GM21526 (cell line): Measurements from ENCODE around the gene SLC39A13.

Source experiments
- ATAC-seq: cut with Tn5 transposase; IDR thresholded peaks from one replicate; pipeline ENCODE4 v1.9.1; 2021; ENCODE audit warnings: moderate library complexity; ENCODE audit not compliant: unreplicated experiment, low FRiP score

SLC39A13 gene

GRCh38 chr11:47383071-47383470, 25.3 kb upstream of the SLC39A13 start:
- ATAC-seq: no peak

GRCh38 chr11:47384498-47384897, 23.9 kb upstream of the SLC39A13 start:
- ATAC-seq: no peak

GRCh38 chr11:47387944-47388696, 20.3 kb upstream of the SLC39A13 start:
- ATAC-seq: no peak

- no peak for ATAC-seq
These were observed 19.5 kb upstream of the SLC39A13 start for GRCh38 chr11:47388697-47389576.

- ATAC-seq: no peak
These were observed 18.6 kb upstream of the SLC39A13 start for GRCh38 chr11:47389577-47390421.

GRCh38 chr11:47390422-47390760, 18.0 kb upstream of the SLC39A13 start:
- no peak for ATAC-seq

GRCh38 chr11:47391077-47391583, 17.3 kb upstream of the SLC39A13 start:
- ATAC-seq: no peak

- no peak for ATAC-seq
These were observed 16.5 kb upstream of the SLC39A13 start for GRCh38 chr11:47391711-47392432.

- ATAC-seq: no peak
These were observed 15.7 kb upstream of the SLC39A13 start for GRCh38 chr11:47392546-47393162.

- ATAC-seq: no peak
These were observed 15.0 kb upstream of the SLC39A13 start for GRCh38 chr11:47393163-47394049.

- no peak for ATAC-seq
These were observed 14.4 kb upstream of the SLC39A13 start for GRCh38 chr11:47394050-47394321.

GRCh38 chr11:47394322-47395222, 13.8 kb upstream of the SLC39A13 start:
- ATAC-seq: peak; percentile 41

GRCh38 chr11:47395223-47396048, 13.0 kb upstream of the SLC39A13 start:
- no peak for ATAC-seq

GRCh38 chr11:47396049-47396320, 12.4 kb upstream of the SLC39A13 start:
- ATAC-seq: no peak

GRCh38 chr11:47398011-47398410, 10.4 kb upstream of the SLC39A13 start:
- ATAC-seq: no peak

- ATAC-seq: no peak
These were observed 9.8 kb upstream of the SLC39A13 start for GRCh38 chr11:47398551-47398950.
